Erythroblast (primary cell): ENCODE measurements around the gene ANKRD9.

Source experiments
- DNase-seq, 2 experiments: peaks; one replicate each; lab custom pipeline; 2025; lab: John Stamatoyannopoulos, UW
- GATA1 ChIP-seq: IDR thresholded peaks from 2 replicates; pipeline ENCODE4 v1.6.1; 2011; ENCODE audit warnings: low read depth, mild to moderate bottlenecking, control low read depth, low read length, moderate library complexity
- POLR2A ChIP-seq: IDR thresholded peaks from 2 replicates; pipeline ENCODE4 v1.6.1; 2011; ENCODE audit warnings: mild to moderate bottlenecking, low read length

The ANKRD9 gene

GRCh38 chr14:102509746-102510615, at the start of gene ANKRD9:
TSS of gene ANKRD9 (minus strand) at chr14:102509776. CDS start at chr14:102507889, 1,887 bp downstream.
- peak; percentile 96 to 98 for DNase-seq
- TF ChIP-seq GATA1 (no peak), POLR2A (no peak)

GRCh38 chr14:102558556-102558955, 49.0 kb upstream of the ANKRD9 start:
- no peak for TF ChIP-seq POLR2A
- DNase-seq, result no peak

GRCh38 chr14:102557434-102558226, 48.1 kb upstream of the ANKRD9 start:
- DNase-seq, result no peak
- TF ChIP-seq POLR2A (no peak), GATA1 (no peak)

GRCh38 chr14:102556098-102556677, 46.6 kb upstream of the ANKRD9 start:
- TF ChIP-seq GATA1, result no peak
- no peak for TF ChIP-seq POLR2A
- no peak for DNase-seq

GRCh38 chr14:102554821-102555819, 45.5 kb upstream of the ANKRD9 start:
- TF ChIP-seq GATA1 (no peak), POLR2A (no peak)
- peak; percentile 78 for DNase-seq

GRCh38 chr14:102551995-102552705, 42.6 kb upstream of the ANKRD9 start:
- peak; percentile 85 to 87 for DNase-seq
- TF ChIP-seq POLR2A (no peak), GATA1 (no peak)

GRCh38 chr14:102550927-102551401, 41.4 kb upstream of the ANKRD9 start:
- DNase-seq, result peak in 1 of 2 experiments; percentile 70

- TF ChIP-seq POLR2A (no peak), GATA1 (no peak)
- no peak for DNase-seq
These were observed 39.2 kb upstream of the ANKRD9 start for GRCh38 chr14:102548616-102549240.

GRCh38 chr14:102545461-102546265, 36.1 kb upstream of the ANKRD9 start:
- peak in 1 of 2 experiments; percentile 27 for DNase-seq
- TF ChIP-seq POLR2A (no peak), GATA1 (no peak)

- peak; percentile 54 to 60 for DNase-seq
- TF ChIP-seq POLR2A, result no peak
- no peak for TF ChIP-seq GATA1
These were observed 35.3 kb upstream of the ANKRD9 start for GRCh38 chr14:102544747-102545460.
